ENCODE data around the gene SBK2.

Gene SBK2

GRCh38 chr19:55581145-55581822 lies 44.4 kb upstream of the SBK2 start:
- Histone ChIP-seq H3K4me1 (ENCODE audit: control extremely low read depth in 1 of 4, control insufficient read depth in 4 of 4, insufficient read depth in 4 of 4, low read length in 3 of 4) (peaks cover 0 to 23% (median 20%) of the 10 kb centered on the region in 4 experiments), H3K9me3 (ENCODE audit: control extremely low read depth in 1 of 5, control insufficient read depth in 4 of 5, insufficient read depth in 2 of 5, low read depth in 1 of 5, low read length in 4 of 5) (no peaks in the 10 kb centered on the region), H3K36me3 (ENCODE audit: control insufficient read depth in 4 of 4, insufficient read depth in 4 of 4, low read length in 3 of 4) (peaks cover 0 to 18% (median 10%) of the 10 kb centered on the region in 4 experiments), H3K27ac (ENCODE audit: insufficient read depth in 1 of 2, low read depth in 1 of 2, low read length in 2 of 2, poor library complexity in 1 of 2, severe bottlenecking in 2 of 2) (peak overlapping the region in 1 of 2 experiments; percentile 80), H3K4me3 (ENCODE audit: control insufficient read depth in 1 of 7, extremely low read depth in 1 of 7, insufficient read depth in 4 of 7, low read depth in 2 of 7, low read length in 6 of 7) (peak overlapping the region; percentile 50 to 91 (median 78)), H3K27me3 (replicated peaks in 2 of 5; ENCODE audit: control insufficient read depth in 4 of 5, insufficient read depth in 5 of 5, low read length in 4 of 5) (no peaks in the 10 kb centered on the region)
- WGBS (ENCODE audit: insufficient coverage), result 46% methylated on average over 10 of the region's 12 CpGs
- ChIA-PET POLR2A (interaction anchor here (0.6 kb wide), 1 partner anchor 10 kb away, joined by 7 read pairs; no protein-coding TSS in a partner anchor), CTCF (interaction anchor here (0.9 to 1.7 kb wide), 3 partner anchors 9 to 25 kb away, joined by 3 to 7 read pairs (median 4); partner anchors contain the start of gene ZNF865)
- peak in 2 of 3 donors; percentile 38 to 46 for DNase-seq

- POLR2A ChIA-PET, result no interaction called here
Measured at GRCh38 chr19:55580628-55581144, 43.8 kb upstream of the SBK2 start, which contains the start of gene ZNF579. ZNF579 (minus strand) TSS chr19:55580848; CDS start chr19:55579639, 1,209 bp downstream.

GRCh38 chr19:55579766-55580621 lies 43.1 kb upstream of the SBK2 start:
- DNase-seq, result peak in 2 of 3 donors; percentile 20 to 43
- H3K27me3 ChIP-seq (replicated peaks in 2 of 5; ENCODE audit: control insufficient read depth in 4 of 5, insufficient read depth in 5 of 5, low read length in 4 of 5), result no peaks in the 10 kb centered on the region
- peak overlapping the region; percentile 55 to 91 (median 78) for H3K4me3 ChIP-seq (ENCODE audit: control insufficient read depth in 1 of 7, extremely low read depth in 1 of 7, insufficient read depth in 4 of 7, low read depth in 2 of 7, low read length in 6 of 7)
- H3K36me3 ChIP-seq (ENCODE audit: control insufficient read depth in 4 of 4, insufficient read depth in 4 of 4, low read length in 3 of 4), result peaks cover 0 to 18% (median 10%) of the 10 kb centered on the region in 4 experiments
- POLR2A ChIA-PET, result no interaction called here
- CTCF ChIA-PET, result interaction anchor here (1.7 kb wide), 1 partner anchor 26 kb away, joined by 7 read pairs; the partner anchor contains the start of gene ZNF865
- WGBS (ENCODE audit: insufficient coverage), result 25% methylated on average over 11 of the region's 20 CpGs
- peak overlapping the region; percentile 54 to 80 for H3K27ac ChIP-seq (ENCODE audit: insufficient read depth in 1 of 2, low read depth in 1 of 2, low read length in 2 of 2, poor library complexity in 1 of 2, severe bottlenecking in 2 of 2)
- peaks cover 0 to 17% (median 14%) of the 10 kb centered on the region in 4 experiments for H3K4me1 ChIP-seq (ENCODE audit: control extremely low read depth in 1 of 4, control insufficient read depth in 4 of 4, insufficient read depth in 4 of 4, low read length in 3 of 4)
- no peaks in the 10 kb centered on the region for H3K9me3 ChIP-seq (ENCODE audit: control extremely low read depth in 1 of 5, control insufficient read depth in 4 of 5, insufficient read depth in 2 of 5, low read depth in 1 of 5, low read length in 4 of 5)

More at GRCh38 chr19:55580628-55581144, 43.8 kb upstream of the SBK2 start, which contains the start of gene ZNF579:
- CTCF ChIA-PET, result interaction anchor here (0.9 to 1.7 kb wide), 3 partner anchors 8 to 25 kb away, joined by 3 to 7 read pairs (median 4); partner anchors contain the start of gene ZNF865
- Histone ChIP-seq H3K36me3 (ENCODE audit: control insufficient read depth in 4 of 4, insufficient read depth in 4 of 4, low read length in 3 of 4) (peaks cover 0 to 18% (median 10%) of the 10 kb centered on the region in 4 experiments), H3K27ac (ENCODE audit: insufficient read depth in 1 of 2, low read depth in 1 of 2, low read length in 2 of 2, poor library complexity in 1 of 2, severe bottlenecking in 2 of 2) (peak within 1 kb of the TSS; percentile 54 to 80), H3K9me3 (ENCODE audit: control extremely low read depth in 1 of 5, control insufficient read depth in 4 of 5, insufficient read depth in 2 of 5, low read depth in 1 of 5, low read length in 4 of 5) (no peaks in the 10 kb centered on the region), H3K4me3 (ENCODE audit: control insufficient read depth in 1 of 7, extremely low read depth in 1 of 7, insufficient read depth in 4 of 7, low read depth in 2 of 7, low read length in 6 of 7) (peak within 1 kb of the TSS; percentile 55 to 91 (median 78)), H3K4me1 (ENCODE audit: control extremely low read depth in 1 of 4, control insufficient read depth in 4 of 4, insufficient read depth in 4 of 4, low read length in 3 of 4) (peaks cover 0 to 20% (median 15%) of the 10 kb centered on the region in 4 experiments), H3K27me3 (replicated peaks in 2 of 5; ENCODE audit: control insufficient read depth in 4 of 5, insufficient read depth in 5 of 5, low read length in 4 of 5) (no peaks in the 10 kb centered on the region)
- DNase-seq, result peak; percentile 83 to 89 (median 83)
- 0% methylated on average over 6 of the region's 24 CpGs for WGBS (ENCODE audit: insufficient coverage)

- H3K4me3 ChIP-seq (ENCODE audit: control insufficient read depth in 1 of 7, extremely low read depth in 1 of 7, insufficient read depth in 4 of 7, low read depth in 2 of 7, low read length in 6 of 7), result peak overlapping the region in 5 of 7 experiments; percentile 69 to 91 (median 80)
- no peaks in the 10 kb centered on the region for H3K27me3 ChIP-seq (replicated peaks in 2 of 5; ENCODE audit: control insufficient read depth in 4 of 5, insufficient read depth in 5 of 5, low read length in 4 of 5)
- WGBS (ENCODE audit: insufficient coverage), result 98% methylated on average over 72 of the region's 90 CpGs
- H3K36me3 ChIP-seq (ENCODE audit: control insufficient read depth in 4 of 4, insufficient read depth in 4 of 4, low read length in 3 of 4), result peaks cover 0 to 18% (median 10%) of the 10 kb centered on the region in 4 experiments
- H3K4me1 ChIP-seq (ENCODE audit: control extremely low read depth in 1 of 4, control insufficient read depth in 4 of 4, insufficient read depth in 4 of 4, low read length in 3 of 4), result peaks cover 0 to 17% (median 14%) of the 10 kb centered on the region in 4 experiments
- H3K9me3 ChIP-seq (ENCODE audit: control extremely low read depth in 1 of 5, control insufficient read depth in 4 of 5, insufficient read depth in 2 of 5, low read depth in 1 of 5, low read length in 4 of 5), result no peaks in the 10 kb centered on the region
- ChIA-PET POLR2A (no interaction called here), CTCF (no interaction called here)
- H3K27ac ChIP-seq (ENCODE audit: insufficient read depth in 1 of 2, low read depth in 1 of 2, low read length in 2 of 2, poor library complexity in 1 of 2, severe bottlenecking in 2 of 2), result peak overlapping the region; percentile 54 to 80
- no peak for DNase-seq
Measured at GRCh38 chr19:55578761-55579747, 42.1 kb upstream of the SBK2 start.

GRCh38 chr19:55578031-55578760 lies 41.3 kb upstream of the SBK2 start:
- Histone ChIP-seq H3K36me3 (ENCODE audit: control insufficient read depth in 4 of 4, insufficient read depth in 4 of 4, low read length in 3 of 4) (peaks cover 0 to 18% (median 10%) of the 10 kb centered on the region in 4 experiments), H3K27me3 (replicated peaks in 2 of 5; ENCODE audit: control insufficient read depth in 4 of 5, insufficient read depth in 5 of 5, low read length in 4 of 5) (no peaks in the 10 kb centered on the region), H3K9me3 (ENCODE audit: control extremely low read depth in 1 of 5, control insufficient read depth in 4 of 5, insufficient read depth in 2 of 5, low read depth in 1 of 5, low read length in 4 of 5) (no peaks in the 10 kb centered on the region), H3K27ac (ENCODE audit: insufficient read depth in 1 of 2, low read depth in 1 of 2, low read length in 2 of 2, poor library complexity in 1 of 2, severe bottlenecking in 2 of 2) (no peak overlapping the region), H3K4me1 (ENCODE audit: control extremely low read depth in 1 of 4, control insufficient read depth in 4 of 4, insufficient read depth in 4 of 4, low read length in 3 of 4) (peaks cover 0 to 17% (median 14%) of the 10 kb centered on the region in 4 experiments), H3K4me3 (ENCODE audit: control insufficient read depth in 1 of 7, extremely low read depth in 1 of 7, insufficient read depth in 4 of 7, low read depth in 2 of 7, low read length in 6 of 7) (no peak overlapping the region)
- ChIA-PET CTCF (no interaction called here), POLR2A (no interaction called here)
- DNase-seq, result no peak
- 98% methylated on average over 54 of the region's 83 CpGs for WGBS (ENCODE audit: insufficient coverage)
